AG09319 (cell line): ENCODE results near the gene TTC28.

ENCODE experiments used
- DNase-seq: peaks from one replicate; pipeline ENCODE4 v3.0.0-alpha.2; 2010; ENCODE audit warnings: low read depth; ENCODE audit errors: extremely low read depth
- CTCF ChIP-seq: IDR thresholded peaks from 2 replicates; pipeline ENCODE4 v1.5.1; 2011; ENCODE audit warnings: low read depth, mild to moderate bottlenecking, inconsistent platforms, low read length, moderate library complexity

The TTC28 gene

DNA sequence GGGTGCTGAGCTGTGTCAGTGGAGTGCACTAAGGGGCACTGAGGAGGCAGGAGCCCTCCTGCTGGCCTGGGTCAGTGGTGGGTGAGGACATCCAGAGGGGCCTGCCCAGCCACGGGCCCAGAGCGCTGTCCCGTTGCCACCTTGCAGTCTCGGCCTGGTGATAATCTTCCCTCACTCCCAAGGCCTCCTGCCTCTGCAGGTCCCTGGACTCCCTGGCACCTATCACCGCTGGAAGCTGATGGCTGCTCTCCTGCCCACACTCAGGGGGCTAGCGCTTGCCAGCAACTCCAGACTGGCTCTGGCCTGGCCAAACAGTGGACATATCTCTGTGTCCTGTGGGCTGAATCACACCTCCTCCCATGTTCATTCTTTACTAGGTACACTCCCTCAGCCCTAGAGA, 674.1 kb downstream of the TTC28 start:
- TF ChIP-seq CTCF: no peak
- no peak for DNase-seq

GRCh38 chr22:28004021-28004420, 675.6 kb downstream of the TTC28 start:
- no peak for DNase-seq
- TF ChIP-seq CTCF: no peak

GRCh38 chr22:28002863-28003565, 676.6 kb downstream of the TTC28 start:
- DNase-seq: no peak
- TF ChIP-seq CTCF: no peak

DNA sequence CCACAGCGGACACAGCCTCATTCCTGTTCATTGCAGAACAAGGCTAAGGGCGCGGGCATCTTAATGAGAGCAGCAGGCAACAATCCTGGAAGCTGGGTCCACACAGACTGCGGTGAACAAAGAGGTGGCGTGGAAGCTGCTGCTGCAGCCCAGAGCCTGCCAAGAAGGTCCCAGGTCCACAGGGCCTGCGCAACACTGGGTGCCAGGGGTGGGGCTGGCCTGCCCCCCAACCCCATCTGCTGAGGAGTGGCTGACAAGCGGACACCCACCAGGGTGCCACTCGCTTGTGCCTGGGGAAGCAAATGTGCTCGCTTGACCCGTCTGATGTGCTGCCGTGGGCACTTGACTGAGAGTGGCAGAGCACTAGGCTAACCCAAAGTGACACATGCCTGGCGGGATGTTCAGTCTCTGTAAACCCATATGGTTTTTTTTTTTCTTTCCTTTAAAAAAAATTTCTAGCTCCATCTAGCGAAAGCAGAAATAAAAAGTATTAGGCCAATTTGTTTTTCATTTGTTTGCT, 677.4 kb downstream of the TTC28 start:
- no peak for DNase-seq
- peak; percentile 9; the same call in 1 of the 2 replicates for TF ChIP-seq CTCF

DNA sequence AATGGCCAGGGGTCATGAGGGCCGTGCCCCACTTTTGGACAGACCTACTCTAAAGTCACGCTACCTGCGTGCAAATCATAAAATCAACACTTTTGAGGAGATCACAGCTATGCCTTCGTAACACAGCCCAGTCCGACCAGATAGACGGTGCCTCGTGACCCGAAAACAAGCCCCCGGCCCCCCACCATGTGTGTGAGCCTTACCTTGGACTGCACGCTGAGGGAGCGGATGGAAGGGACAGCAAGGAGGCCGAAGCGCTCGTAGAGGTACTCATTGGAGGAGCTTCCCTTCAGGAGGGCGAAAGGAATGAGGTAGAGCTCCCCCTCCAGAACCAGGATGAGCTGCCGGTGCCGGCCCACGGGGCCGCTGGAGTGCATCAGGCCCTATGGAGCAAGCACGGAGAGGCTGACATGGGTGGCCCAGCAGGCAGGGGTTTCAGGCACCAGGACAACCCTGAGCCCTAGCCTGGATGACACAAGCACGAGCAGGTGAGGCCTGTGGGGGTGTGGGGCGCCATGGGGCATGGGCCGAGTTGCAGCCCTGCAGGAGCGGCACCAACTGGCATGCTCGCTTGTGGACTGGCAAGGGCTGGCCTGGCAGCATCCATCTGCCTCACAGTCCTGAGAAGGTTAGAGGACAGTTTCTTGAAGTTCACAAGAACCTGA, 678.3 kb downstream of the TTC28 start:
- DNase-seq: no peak
- no peak for TF ChIP-seq CTCF

DNA sequence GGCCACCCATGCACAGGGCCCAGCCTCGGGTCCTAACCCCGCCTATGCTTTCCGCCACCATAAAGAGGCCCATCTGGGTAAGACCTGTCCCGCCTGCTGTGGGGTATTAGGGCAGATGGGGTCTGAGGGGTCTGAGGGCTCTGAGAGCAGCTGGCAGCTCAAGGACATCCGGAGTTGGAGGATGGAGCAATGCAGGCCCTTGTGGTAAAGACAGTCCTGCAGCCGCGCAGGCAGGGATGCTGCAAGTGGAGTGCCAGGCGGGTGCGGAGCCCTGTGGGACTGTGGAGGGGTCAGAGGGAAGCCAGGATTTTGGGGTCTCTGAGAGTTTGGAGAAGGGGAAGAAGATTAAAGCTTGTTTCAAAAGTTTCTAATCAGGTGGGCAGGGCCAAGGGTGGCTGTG, 679.3 kb downstream of the TTC28 start:
- TF ChIP-seq CTCF: no peak
- DNase-seq: no peak

DNA sequence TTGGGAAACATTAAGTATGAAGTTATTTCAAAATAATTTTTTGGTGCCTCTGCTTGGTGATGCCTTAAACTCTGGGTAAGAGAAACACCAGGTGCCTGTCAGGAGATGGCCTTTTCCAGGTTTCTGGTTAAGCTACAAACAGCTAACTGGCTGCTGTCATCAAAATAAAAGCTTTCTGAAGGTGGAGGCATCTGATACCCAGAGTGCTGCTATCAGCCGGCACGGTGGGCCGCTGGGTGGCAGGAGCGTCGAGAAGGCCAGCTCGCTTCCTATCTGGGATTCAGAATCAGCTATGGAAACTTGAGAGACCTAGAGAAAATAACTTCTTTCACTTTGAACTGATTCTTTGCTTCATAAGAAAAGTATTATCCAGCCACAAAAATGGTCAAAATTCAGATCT, 679.8 kb downstream of the TTC28 start:
- TF ChIP-seq CTCF: no peak
- DNase-seq: no peak
